ENCODE data around the gene ARL2. TPM values are rescaled to one million over a fixed set of nuclear protein-coding genes. Genes with fewer than 3 reads are reported as not detected.

ARL2 gene
- polyA plus RNA-seq, 1 donor (not counting 4 experiments of a cell fraction or from before 2014, with no cell fraction given) = 77.8 TPM

- peaks cover 4 to 15% of the 10 kb centered on the region in 2 experiments for H3K36me3 ChIP-seq (ENCODE audit: control insufficient read depth in 2 of 2, extremely low read depth in 1 of 2, insufficient read depth in 2 of 2, low read length in 2 of 2)
- no peak for TF ChIP-seq EZH2 (IDR thresholded peaks at IDR 0.05; ENCODE audit: low read length)
- TF ChIP-seq, protein P1, sequence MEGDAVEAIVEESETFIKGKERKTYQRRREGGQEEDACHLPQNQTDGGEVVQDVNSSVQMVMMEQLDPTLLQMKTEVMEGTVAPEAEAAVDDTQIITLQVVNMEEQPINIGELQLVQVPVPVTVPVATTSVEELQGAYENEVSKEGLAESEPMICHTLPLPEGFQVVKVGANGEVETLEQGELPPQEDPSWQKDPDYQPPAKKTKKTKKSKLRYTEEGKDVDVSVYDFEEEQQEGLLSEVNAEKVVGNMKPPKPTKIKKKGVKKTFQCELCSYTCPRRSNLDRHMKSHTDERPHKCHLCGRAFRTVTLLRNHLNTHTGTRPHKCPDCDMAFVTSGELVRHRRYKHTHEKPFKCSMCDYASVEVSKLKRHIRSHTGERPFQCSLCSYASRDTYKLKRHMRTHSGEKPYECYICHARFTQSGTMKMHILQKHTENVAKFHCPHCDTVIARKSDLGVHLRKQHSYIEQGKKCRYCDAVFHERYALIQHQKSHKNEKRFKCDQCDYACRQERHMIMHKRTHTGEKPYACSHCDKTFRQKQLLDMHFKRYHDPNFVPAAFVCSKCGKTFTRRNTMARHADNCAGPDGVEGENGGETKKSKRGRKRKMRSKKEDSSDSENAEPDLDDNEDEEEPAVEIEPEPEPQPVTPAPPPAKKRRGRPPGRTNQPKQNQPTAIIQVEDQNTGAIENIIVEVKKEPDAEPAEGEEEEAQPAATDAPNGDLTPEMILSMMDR (optimal IDR thresholded peaks at IDR 0.05 in 1 of 3, IDR thresholded peaks at IDR 0.05 in 1 of 3, conservative IDR thresholded peaks at IDR 0.05 in 1 of 3; ENCODE audit: extremely low read depth in 1 of 3, insufficient read depth in 2 of 3, low read length in 3 of 3) = no peak
- dilution Hi-C loops (cut with MboI; ENCODE audit: extremely low pct_ligation_motif_present, low sequenced_read_pairs) = no loop called here
Observed at GRCh38 chr11:65032216-65032615, 18.3 kb downstream of the ARL2 start.

GRCh38 chr11:65034423-65034822 lies 20.5 kb downstream of the ARL2 start:
- TF ChIP-seq, protein P1 (optimal IDR thresholded peaks at IDR 0.05 in 1 of 3, IDR thresholded peaks at IDR 0.05 in 1 of 3, conservative IDR thresholded peaks at IDR 0.05 in 1 of 3; ENCODE audit: extremely low read depth in 1 of 3, insufficient read depth in 2 of 3, low read length in 3 of 3) = no peak
- no peak for TF ChIP-seq EZH2 (IDR thresholded peaks at IDR 0.05; ENCODE audit: low read length)
- no peak for DNase-seq (ENCODE audit: low read depth, low spot score)
- Histone ChIP-seq H3K9me3 (ENCODE audit: control insufficient read depth, low read depth, low read length) (no peaks in the 10 kb centered on the region), H3K9ac (ENCODE audit: control insufficient read depth, extremely low read depth, insufficient read depth, low read length) (no peak overlapping the region), H3K36me3 (ENCODE audit: control insufficient read depth in 2 of 2, extremely low read depth in 1 of 2, insufficient read depth in 2 of 2, low read length in 2 of 2) (peaks cover 4 to 17% of the 10 kb centered on the region in 2 experiments), H2AFZ (ENCODE audit: control insufficient read depth, low read length) (no peak overlapping the region), H3K27ac (ENCODE audit: control insufficient read depth, insufficient read depth, low read length) (no peak overlapping the region), H3K4me2 (ENCODE audit: control insufficient read depth, extremely low read depth, insufficient read depth, low read depth, low read length) (no peak overlapping the region), H4K20me1 (ENCODE audit: control insufficient read depth, extremely low read depth, insufficient read depth, low read length) (no peaks in the 10 kb centered on the region), H3K4me3 (ENCODE audit: control insufficient read depth in 2 of 3, extremely low read depth in 1 of 3, insufficient read depth in 2 of 3, low read depth in 1 of 3, low read length in 3 of 3) (no peak overlapping the region), H3K4me1 (ENCODE audit: control insufficient read depth, extremely low read depth, insufficient read depth, low read length) (no peaks in the 10 kb centered on the region), H3K27me3 (ENCODE audit: control insufficient read depth, extremely low read depth, insufficient read depth, low read length) (no peaks in the 10 kb centered on the region), H3K79me2 (ENCODE audit: control insufficient read depth, insufficient read depth, low read length) (no peaks in the 10 kb centered on the region), H3K9me1 (ENCODE audit: control insufficient read depth, extremely low read depth, insufficient read depth, low read length) (no peaks in the 10 kb centered on the region)
- FAIRE-seq = no peak
- dilution Hi-C loops (cut with MboI; ENCODE audit: extremely low pct_ligation_motif_present, low sequenced_read_pairs) = no loop called here

More at GRCh38 chr11:65032216-65032615, 18.3 kb downstream of the ARL2 start:
- Histone ChIP-seq H3K4me3 (ENCODE audit: control insufficient read depth in 2 of 3, extremely low read depth in 1 of 3, insufficient read depth in 2 of 3, low read depth in 1 of 3, low read length in 3 of 3) (no peak overlapping the region), H3K9me3 (ENCODE audit: control insufficient read depth, low read depth, low read length) (no peaks in the 10 kb centered on the region), H2AFZ (ENCODE audit: control insufficient read depth, low read length) (no peak overlapping the region), H3K9ac (ENCODE audit: control insufficient read depth, extremely low read depth, insufficient read depth, low read length) (no peak overlapping the region), H4K20me1 (ENCODE audit: control insufficient read depth, extremely low read depth, insufficient read depth, low read length) (no peaks in the 10 kb centered on the region), H3K4me2 (ENCODE audit: control insufficient read depth, extremely low read depth, insufficient read depth, low read depth, low read length) (no peak overlapping the region), H3K79me2 (ENCODE audit: control insufficient read depth, insufficient read depth, low read length) (no peaks in the 10 kb centered on the region), H3K4me1 (ENCODE audit: control insufficient read depth, extremely low read depth, insufficient read depth, low read length) (peaks cover 7% of the 10 kb centered on the region), H3K27ac (ENCODE audit: control insufficient read depth, insufficient read depth, low read length) (no peak overlapping the region), H3K9me1 (ENCODE audit: control insufficient read depth, extremely low read depth, insufficient read depth, low read length) (no peaks in the 10 kb centered on the region), H3K27me3 (ENCODE audit: control insufficient read depth, extremely low read depth, insufficient read depth, low read length) (no peaks in the 10 kb centered on the region)
- DNase-seq (ENCODE audit: low read depth, low spot score) = no peak
- no peak for FAIRE-seq
